ENCODE measurements around the gene SAV1. TPM values are rescaled to one million over a fixed set of nuclear protein-coding genes. Genes with fewer than 3 reads are reported as not detected.

The SAV1 gene
- total RNA-seq, 1 experiment from 2014 or later, result 64.1 TPM

DNA sequence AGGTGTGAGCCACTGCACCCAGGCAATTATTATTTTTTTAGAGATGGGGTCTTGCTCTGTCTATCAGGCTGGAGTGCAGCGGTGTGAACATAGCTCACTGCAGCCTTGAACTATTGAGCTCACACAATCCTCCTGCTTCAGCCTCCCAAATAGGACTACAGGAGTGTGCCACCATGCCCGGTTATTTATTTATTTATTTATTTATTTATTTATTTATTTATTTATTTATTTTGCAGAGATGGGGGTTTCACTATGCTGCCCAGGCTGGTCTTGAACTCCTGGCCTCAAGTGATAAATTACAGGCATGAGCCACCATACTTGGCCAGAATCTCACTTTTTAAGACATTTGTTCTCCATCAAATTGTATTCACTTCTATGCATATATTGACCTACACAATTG lies 51.8 kb downstream of the SAV1 start:
- H3K27ac Mint-ChIP-seq, result no peak overlapping the region
- ChIA-PET CTCF (interaction anchor here (1.4 to 1.6 kb wide), 2 partner anchors 16 to 158 kb away, joined by 4 to 5 read pairs; no protein-coding TSS in a partner anchor), POLR2A (no interaction called here)
- no peaks in the 10 kb centered on the region for H3K4me1 Mint-ChIP-seq
- no peak overlapping the region for H3K4me3 Mint-ChIP-seq
- no peak for ATAC-seq
- H3K9me3 Mint-ChIP-seq, result no peaks in the 10 kb centered on the region
- no peak for TF ChIP-seq SOX15 (CRISPR knock-in tag; IDR thresholded peaks at IDR 0.05)
- TF ChIP-seq, protein P1, sequence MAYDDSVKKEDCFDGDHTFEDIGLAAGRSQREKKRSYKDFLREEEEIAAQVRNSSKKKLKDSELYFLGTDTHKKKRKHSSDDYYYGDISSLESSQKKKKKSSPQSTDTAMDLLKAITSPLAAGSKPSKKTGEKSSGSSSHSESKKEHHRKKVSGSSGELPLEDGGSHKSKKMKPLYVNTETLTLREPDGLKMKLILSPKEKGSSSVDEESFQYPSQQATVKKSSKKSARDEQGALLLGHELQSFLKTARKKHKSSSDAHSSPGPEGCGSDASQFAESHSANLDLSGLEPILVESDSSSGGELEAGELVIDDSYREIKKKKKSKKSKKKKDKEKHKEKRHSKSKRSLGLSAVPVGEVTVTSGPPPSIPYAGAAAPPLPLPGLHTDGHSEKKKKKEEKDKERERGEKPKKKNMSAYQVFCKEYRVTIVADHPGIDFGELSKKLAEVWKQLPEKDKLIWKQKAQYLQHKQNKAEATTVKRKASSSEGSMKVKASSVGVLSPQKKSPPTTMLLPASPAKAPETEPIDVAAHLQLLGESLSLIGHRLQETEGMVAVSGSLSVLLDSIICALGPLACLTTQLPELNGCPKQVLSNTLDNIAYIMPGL (CRISPR knock-in tag; IDR thresholded peaks at IDR 0.05), result no peak
- no peak for TF ChIP-seq ESRRA (CRISPR knock-in tag; IDR thresholded peaks at IDR 0.05; ENCODE audit: borderline replicate concordance)
- no peak for TF ChIP-seq JAZF1 (CRISPR knock-in tag; IDR thresholded peaks at IDR 0.05)
- TF ChIP-seq ZNF416 (CRISPR knock-in tag; IDR thresholded peaks at IDR 0.05), result no peak
- no peaks in the 10 kb centered on the region for H3K36me3 Mint-ChIP-seq
- DNase-seq (ENCODE audit: low spot score), result no peak
- no peaks in the 10 kb centered on the region for H3K27me3 Mint-ChIP-seq (ENCODE audit: low read depth)

DNA sequence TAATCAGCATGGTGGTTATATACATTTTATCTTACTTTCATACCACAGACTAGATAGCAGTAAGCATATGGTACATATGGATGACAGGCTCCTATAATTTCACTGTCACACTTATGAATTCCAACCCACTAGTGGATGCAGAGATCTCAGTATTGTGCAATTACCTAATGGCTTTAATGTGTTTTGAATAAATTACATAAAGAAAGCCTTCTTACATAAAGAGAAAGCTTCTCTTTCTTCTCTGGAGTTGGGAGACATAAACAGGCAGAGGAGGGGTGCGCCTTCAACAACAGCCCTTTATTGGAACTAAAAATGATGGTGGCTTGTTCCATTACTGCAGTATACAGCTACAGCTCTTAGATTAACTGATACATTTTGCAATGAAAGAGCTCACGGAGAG lies 52.6 kb downstream of the SAV1 start:
- H3K36me3 Mint-ChIP-seq, result no peaks in the 10 kb centered on the region
- no peak for TF ChIP-seq NFE2L1 (CRISPR knock-in tag; IDR thresholded peaks at IDR 0.05)
- no peak for TF ChIP-seq RORB (CRISPR knock-in tag; IDR thresholded peaks at IDR 0.05)
- no peak for TF ChIP-seq TEAD4 (CRISPR knock-in tag; IDR thresholded peaks at IDR 0.05)
- TF ChIP-seq, protein P2, sequence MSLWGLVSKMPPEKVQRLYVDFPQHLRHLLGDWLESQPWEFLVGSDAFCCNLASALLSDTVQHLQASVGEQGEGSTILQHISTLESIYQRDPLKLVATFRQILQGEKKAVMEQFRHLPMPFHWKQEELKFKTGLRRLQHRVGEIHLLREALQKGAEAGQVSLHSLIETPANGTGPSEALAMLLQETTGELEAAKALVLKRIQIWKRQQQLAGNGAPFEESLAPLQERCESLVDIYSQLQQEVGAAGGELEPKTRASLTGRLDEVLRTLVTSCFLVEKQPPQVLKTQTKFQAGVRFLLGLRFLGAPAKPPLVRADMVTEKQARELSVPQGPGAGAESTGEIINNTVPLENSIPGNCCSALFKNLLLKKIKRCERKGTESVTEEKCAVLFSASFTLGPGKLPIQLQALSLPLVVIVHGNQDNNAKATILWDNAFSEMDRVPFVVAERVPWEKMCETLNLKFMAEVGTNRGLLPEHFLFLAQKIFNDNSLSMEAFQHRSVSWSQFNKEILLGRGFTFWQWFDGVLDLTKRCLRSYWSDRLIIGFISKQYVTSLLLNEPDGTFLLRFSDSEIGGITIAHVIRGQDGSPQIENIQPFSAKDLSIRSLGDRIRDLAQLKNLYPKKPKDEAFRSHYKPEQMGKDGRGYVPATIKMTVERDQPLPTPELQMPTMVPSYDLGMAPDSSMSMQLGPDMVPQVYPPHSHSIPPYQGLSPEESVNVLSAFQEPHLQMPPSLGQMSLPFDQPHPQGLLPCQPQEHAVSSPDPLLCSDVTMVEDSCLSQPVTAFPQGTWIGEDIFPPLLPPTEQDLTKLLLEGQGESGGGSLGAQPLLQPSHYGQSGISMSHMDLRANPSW (CRISPR knock-in tag; conservative IDR thresholded peaks at IDR 0.05; ENCODE audit: low read depth), result no peak
- no peak for TF ChIP-seq GTF2I (CRISPR knock-in tag; conservative IDR thresholded peaks at IDR 0.05)
- TF ChIP-seq ZNF317 (CRISPR knock-in tag; IDR thresholded peaks at IDR 0.05; ENCODE audit: borderline replicate concordance, low read depth), result no peak
- TF ChIP-seq ELF4 (CRISPR knock-in tag; IDR thresholded peaks at IDR 0.05; ENCODE audit: low read depth), result no peak
- TF ChIP-seq, protein P3, sequence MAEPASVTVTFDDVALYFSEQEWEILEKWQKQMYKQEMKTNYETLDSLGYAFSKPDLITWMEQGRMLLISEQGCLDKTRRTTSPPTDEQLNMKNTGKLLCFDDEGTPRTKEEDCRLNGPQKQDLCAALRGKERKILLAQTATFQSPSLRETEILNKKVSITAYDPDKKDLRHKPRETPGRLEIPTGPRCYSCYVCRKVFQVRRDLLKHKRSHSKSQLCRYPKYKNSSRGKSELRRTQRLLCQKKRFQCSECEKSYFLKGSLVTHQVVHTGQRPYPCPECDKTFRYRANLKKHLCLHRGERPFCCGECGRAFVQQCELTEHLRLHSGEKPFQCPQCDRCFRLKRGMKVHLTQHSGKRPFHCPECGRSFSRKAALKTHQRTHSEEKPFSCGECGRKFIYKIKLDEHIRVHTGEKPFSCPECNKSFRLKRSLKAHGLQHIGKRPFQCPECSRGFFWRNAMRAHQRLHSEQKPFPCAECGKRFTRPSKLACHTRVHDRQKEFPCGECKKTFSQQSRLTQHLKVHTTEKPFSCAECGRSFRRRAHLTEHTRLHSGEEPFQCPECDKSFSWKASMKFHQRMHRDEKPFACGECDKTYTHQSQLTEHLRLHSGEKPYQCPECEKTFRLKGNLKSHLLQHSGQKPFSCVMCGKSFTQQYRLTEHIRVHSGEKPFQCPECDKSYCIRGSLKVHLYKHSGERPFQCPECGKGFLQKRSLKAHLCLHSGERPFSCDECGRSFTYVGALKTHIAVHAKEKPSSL (CRISPR knock-in tag; conservative IDR thresholded peaks at IDR 0.05), result no peak
- H3K27me3 Mint-ChIP-seq (ENCODE audit: low read depth), result no peaks in the 10 kb centered on the region
- no peak for ATAC-seq
- DNase-seq (ENCODE audit: low spot score), result no peak
- H3K4me1 Mint-ChIP-seq, result no peaks in the 10 kb centered on the region
- no peak overlapping the region for H3K27ac Mint-ChIP-seq
- no peak overlapping the region for H3K4me3 Mint-ChIP-seq
- H3K9me3 Mint-ChIP-seq, result no peaks in the 10 kb centered on the region
- CTCF ChIA-PET, result interaction anchor here (1.4 to 1.6 kb wide), 2 partner anchors 15 to 158 kb away, joined by 4 to 5 read pairs; no protein-coding TSS in a partner anchor
- POLR2A ChIA-PET, result no interaction called here

DNA sequence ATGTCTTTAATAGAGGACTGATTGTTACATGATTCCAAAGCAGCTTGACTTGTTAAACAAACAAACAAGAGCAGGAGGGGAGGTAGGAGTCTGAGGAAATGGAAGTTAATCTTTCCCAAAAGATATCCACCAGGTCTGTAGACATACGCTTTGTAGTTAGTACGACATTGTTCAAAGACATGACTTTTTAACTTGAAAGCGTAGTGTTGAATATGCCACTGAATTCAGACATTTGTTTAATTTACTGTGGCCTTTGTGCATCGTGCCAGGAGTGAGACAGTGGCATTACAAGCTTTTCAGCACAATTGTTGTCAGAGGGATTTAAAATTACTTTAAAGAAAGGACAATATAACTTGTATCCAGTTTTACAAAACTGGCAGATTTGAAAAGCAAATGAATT lies 53.0 kb downstream of the SAV1 start:
- Mint-ChIP-seq H3K9me3 (no peaks in the 10 kb centered on the region), H3K4me3 (no peak overlapping the region), H3K4me1 (no peaks in the 10 kb centered on the region), H3K27me3 (ENCODE audit: low read depth) (no peaks in the 10 kb centered on the region), H3K27ac (no peak overlapping the region), H3K36me3 (no peaks in the 10 kb centered on the region)
- TF ChIP-seq ZNF263 (CRISPR knock-in tag; IDR thresholded peaks at IDR 0.05; ENCODE audit: low read depth), result no peak
- TF ChIP-seq JAZF1 (CRISPR knock-in tag; IDR thresholded peaks at IDR 0.05), result no peak
- no peak for TF ChIP-seq TP53 (CRISPR knock-in tag; IDR thresholded peaks at IDR 0.05)
- TF ChIP-seq, protein P3 (CRISPR knock-in tag; conservative IDR thresholded peaks at IDR 0.05), result no peak
- no peak for TF ChIP-seq NFE2L1 (CRISPR knock-in tag; IDR thresholded peaks at IDR 0.05)
- no peak for TF ChIP-seq NR2C2 (CRISPR knock-in tag; IDR thresholded peaks at IDR 0.05)
- TF ChIP-seq JUN (CRISPR knock-in tag; IDR thresholded peaks at IDR 0.05), result no peak
- TF ChIP-seq SP1 (CRISPR knock-in tag; conservative IDR thresholded peaks at IDR 0.05), result no peak
- no peak for TF ChIP-seq GTF2I (CRISPR knock-in tag; conservative IDR thresholded peaks at IDR 0.05)
- no peak for TF ChIP-seq OVOL2 (CRISPR knock-in tag; IDR thresholded peaks at IDR 0.05; ENCODE audit: borderline replicate concordance)
- POLR2A ChIA-PET, result no interaction called here
- ATAC-seq (no peak), DNase-seq (ENCODE audit: low spot score) (no peak)
- CTCF ChIA-PET, result interaction anchor here (1.4 kb wide), 1 partner anchor 15 kb away, joined by 4 read pairs; no protein-coding TSS in a partner anchor
